Rectal smooth muscle tissue (tissue), 1 donor: ENCODE results near the gene ATF7IP2.

Experiments
- H3K27ac ChIP-seq: one replicate; pipeline ENCODE4 v1.7.0; 2013; ENCODE audit warnings: low read depth, low read length, inconsistent platforms
- H3K27me3 ChIP-seq: one replicate; pipeline ENCODE4 v1.7.0; 2013; ENCODE audit warnings: low read length; ENCODE audit not compliant: control insufficient read depth, insufficient read depth
- H3K36me3 ChIP-seq: one replicate; pipeline ENCODE4 v1.7.0; 2013; ENCODE audit warnings: low read length; ENCODE audit not compliant: control insufficient read depth, insufficient read depth
- H3K4me1 ChIP-seq: one replicate; pipeline ENCODE4 v1.7.0; 2013; ENCODE audit warnings: low read length; ENCODE audit not compliant: control insufficient read depth, insufficient read depth
- H3K4me3 ChIP-seq: one replicate; pipeline ENCODE4 v1.7.0; 2013; ENCODE audit warnings: low read length
- H3K9ac ChIP-seq: one replicate; pipeline ENCODE4 v1.7.0; 2013; ENCODE audit warnings: low read length

Gene ATF7IP2

GRCh38 chr16:10526962-10527361, 141.1 kb downstream of the ATF7IP2 start:
- H3K27ac ChIP-seq: no peak overlapping the region
- H3K9ac ChIP-seq: no peak overlapping the region
- no peaks in the 10 kb centered on the region for H3K27me3 ChIP-seq
- peaks cover 3% of the 10 kb centered on the region for H3K36me3 ChIP-seq
- no peak overlapping the region for H3K4me3 ChIP-seq
- no peaks in the 10 kb centered on the region for H3K4me1 ChIP-seq

- Histone ChIP-seq H3K4me1 (no peaks in the 10 kb centered on the region), H3K27me3 (no peaks in the 10 kb centered on the region), H3K36me3 (peaks cover 3% of the 10 kb centered on the region), H3K9ac (no peak overlapping the region), H3K27ac (no peak overlapping the region), H3K4me3 (no peak overlapping the region)
These were observed 142.8 kb downstream of the ATF7IP2 start for GRCh38 chr16:10528635-10529034.

GRCh38 chr16:10529895-10530669, 144.2 kb downstream of the ATF7IP2 start:
- Histone ChIP-seq H3K27me3 (no peaks in the 10 kb centered on the region), H3K4me3 (no peak overlapping the region), H3K36me3 (peaks cover 3% of the 10 kb centered on the region), H3K9ac (no peak overlapping the region), H3K27ac (no peak overlapping the region), H3K4me1 (no peaks in the 10 kb centered on the region)

GRCh38 chr16:10530685-10531084, 144.8 kb downstream of the ATF7IP2 start:
- H3K9ac ChIP-seq: no peak overlapping the region
- no peak overlapping the region for H3K27ac ChIP-seq
- H3K36me3 ChIP-seq: peaks cover 2% of the 10 kb centered on the region
- no peaks in the 10 kb centered on the region for H3K27me3 ChIP-seq
- no peaks in the 10 kb centered on the region for H3K4me1 ChIP-seq
- no peak overlapping the region for H3K4me3 ChIP-seq

- Histone ChIP-seq H3K36me3 (peaks cover 2% of the 10 kb centered on the region), H3K4me3 (no peak overlapping the region), H3K27ac (no peak overlapping the region), H3K4me1 (no peaks in the 10 kb centered on the region), H3K27me3 (no peaks in the 10 kb centered on the region), H3K9ac (no peak overlapping the region)
These were observed 145.7 kb downstream of the ATF7IP2 start for GRCh38 chr16:10531582-10531981.
